ENCODE results near the gene MICAL3. TPM values are rescaled to one million over a fixed set of nuclear protein-coding genes. Genes with fewer than 3 reads are reported as not detected.

The MICAL3 gene
- total RNA-seq, 1 experiment from 2014 or later = 23.7 TPM

DNA sequence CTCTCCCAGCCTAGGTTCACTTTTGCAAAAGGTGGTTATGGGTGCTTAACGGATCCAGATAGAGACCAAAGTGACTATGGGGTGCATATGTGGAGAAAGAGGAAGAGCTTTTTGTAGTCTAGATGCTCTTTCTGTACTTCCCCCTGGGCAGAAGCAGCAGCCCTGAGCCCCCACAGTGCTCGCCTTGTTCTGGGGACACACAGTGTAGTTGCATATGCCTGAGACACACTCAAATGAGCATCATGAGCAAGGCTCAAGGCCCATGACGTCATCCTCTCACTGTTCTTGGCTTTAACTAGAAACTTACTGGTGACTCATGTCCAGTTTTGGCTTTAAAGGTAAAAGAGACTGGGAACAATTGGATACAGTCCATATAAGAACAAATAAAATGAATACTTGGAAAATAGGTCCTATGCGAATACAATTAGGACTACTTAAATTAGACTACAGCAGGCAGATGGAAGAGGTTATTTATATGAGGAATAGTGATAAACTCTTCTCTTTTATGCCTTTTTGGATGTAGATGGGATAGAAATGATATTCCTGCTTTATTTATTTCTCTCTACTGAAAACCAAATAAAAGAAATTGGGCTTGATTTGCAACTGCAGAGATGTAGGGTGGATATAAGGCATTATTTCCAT lies 33.3 kb upstream of the MICAL3 start:
- Histone ChIP-seq H3K27ac (ENCODE audit: low read length) (peak overlapping the region; percentile 70), H2AFZ (ENCODE audit: low read length) (no peak overlapping the region), H4K20me1 (ENCODE audit: low read length) (no peaks in the 10 kb centered on the region), H3K4me1 (ENCODE audit: insufficient read depth, low read length) (peaks cover 50% of the 10 kb centered on the region), H3K4me2 (ENCODE audit: low read length) (peak overlapping the region; percentile 36), H3K79me2 (ENCODE audit: low read length) (no peaks in the 10 kb centered on the region), H3K9me2 (replicated peaks; ENCODE audit: low read length) (no peaks in the 10 kb centered on the region), H3F3A (ENCODE audit: low read length, unreplicated experiment) (no peaks in the 10 kb centered on the region), H3K27me3 (ENCODE audit: low read length) (no peaks in the 10 kb centered on the region), H3K9me3 (ENCODE audit: low read length) (no peaks in the 10 kb centered on the region), H3K4me3 (ENCODE audit: low read length) (no peak overlapping the region), H3K9ac (ENCODE audit: low read length) (peak overlapping the region; percentile 20; the same call in 1 of the 2 replicates), H3K36me3 (ENCODE audit: low read depth, low read length) (no peaks in the 10 kb centered on the region)
- no TSS peak for BruUV-seq (replicated peaks)
- intact Hi-C loops (cut with micrococcal nuclease) = loop anchor here (5.0 kb wide), 1 partner anchor 35 kb away; the partner anchor contains the start of gene MICAL3
- POLR2A ChIA-PET (ENCODE audit: unreplicated experiment) = no interaction called here
- TF ChIP-seq EZH2phosphoT487 (IDR thresholded peaks at IDR 0.05; ENCODE audit: borderline replicate concordance, low read length) (no peak), EZH2 (IDR thresholded peaks at IDR 0.05; ENCODE audit: low read length, unreplicated experiment) (no peak)
- TF ChIP-seq, protein P1, sequence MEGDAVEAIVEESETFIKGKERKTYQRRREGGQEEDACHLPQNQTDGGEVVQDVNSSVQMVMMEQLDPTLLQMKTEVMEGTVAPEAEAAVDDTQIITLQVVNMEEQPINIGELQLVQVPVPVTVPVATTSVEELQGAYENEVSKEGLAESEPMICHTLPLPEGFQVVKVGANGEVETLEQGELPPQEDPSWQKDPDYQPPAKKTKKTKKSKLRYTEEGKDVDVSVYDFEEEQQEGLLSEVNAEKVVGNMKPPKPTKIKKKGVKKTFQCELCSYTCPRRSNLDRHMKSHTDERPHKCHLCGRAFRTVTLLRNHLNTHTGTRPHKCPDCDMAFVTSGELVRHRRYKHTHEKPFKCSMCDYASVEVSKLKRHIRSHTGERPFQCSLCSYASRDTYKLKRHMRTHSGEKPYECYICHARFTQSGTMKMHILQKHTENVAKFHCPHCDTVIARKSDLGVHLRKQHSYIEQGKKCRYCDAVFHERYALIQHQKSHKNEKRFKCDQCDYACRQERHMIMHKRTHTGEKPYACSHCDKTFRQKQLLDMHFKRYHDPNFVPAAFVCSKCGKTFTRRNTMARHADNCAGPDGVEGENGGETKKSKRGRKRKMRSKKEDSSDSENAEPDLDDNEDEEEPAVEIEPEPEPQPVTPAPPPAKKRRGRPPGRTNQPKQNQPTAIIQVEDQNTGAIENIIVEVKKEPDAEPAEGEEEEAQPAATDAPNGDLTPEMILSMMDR (conservative IDR thresholded peaks at IDR 0.05; ENCODE audit: low read depth, low read length) = no peak
- CTCF ChIA-PET = interaction anchor here (0.5 kb wide), 1 partner anchor 57 kb away, joined by 3 read pairs; no protein-coding TSS in a partner anchor
- peak; percentile 66 for ATAC-seq
- DNase-seq = peak; percentile 96

- CTCF ChIA-PET = interaction anchor here (0.5 kb wide), 1 partner anchor 19 kb away, joined by 3 read pairs; no protein-coding TSS in a partner anchor
- Histone ChIP-seq H3K4me1 (ENCODE audit: insufficient read depth, low read length) (peaks cover 45% of the 10 kb centered on the region), H4K20me1 (ENCODE audit: low read length) (no peaks in the 10 kb centered on the region), H3K79me2 (ENCODE audit: low read length) (no peaks in the 10 kb centered on the region), H3K27me3 (ENCODE audit: low read length) (no peaks in the 10 kb centered on the region), H3K9me3 (ENCODE audit: low read length) (no peaks in the 10 kb centered on the region), H3K9me2 (replicated peaks; ENCODE audit: low read length) (no peaks in the 10 kb centered on the region), H3K9ac (ENCODE audit: low read length) (peak overlapping the region; percentile 20), H3K4me3 (ENCODE audit: low read length) (no peak overlapping the region), H3F3A (ENCODE audit: low read length, unreplicated experiment) (no peaks in the 10 kb centered on the region), H2AFZ (ENCODE audit: low read length) (no peak overlapping the region), H3K36me3 (ENCODE audit: low read depth, low read length) (no peaks in the 10 kb centered on the region), H3K4me2 (ENCODE audit: low read length) (peak overlapping the region; percentile 33), H3K27ac (ENCODE audit: low read length) (peak overlapping the region; percentile 70)
- TF ChIP-seq, protein P1 (conservative IDR thresholded peaks at IDR 0.05; ENCODE audit: low read depth, low read length) = no peak
- ATAC-seq (no peak), DNase-seq (no peak)
- no TSS peak for BruUV-seq (replicated peaks)
- intact Hi-C loops (cut with micrococcal nuclease) = loop anchor here (5.0 kb wide), 1 partner anchor 35 kb away; the partner anchor contains the start of gene MICAL3
- POLR2A ChIA-PET (ENCODE audit: unreplicated experiment) = no interaction called here
Measured at GRCh38 chr22:18056807-18057474, 32.6 kb upstream of the MICAL3 start.
